Measurements from ENCODE around the gene CFAP99. TPM values are rescaled to one million over a fixed set of nuclear protein-coding genes. Genes with fewer than 3 reads are reported as not detected.
"Not testable (repeated sequence)": the region's sequence is repeated elsewhere in the genome, so short reads cannot be mapped to it uniquely, and the experiment has no call there.

CFAP99 gene
- total RNA-seq, 1 donor from 2014 or later = not detected

GRCh38 chr4:2423066-2423465 is 4.3 kb downstream of the CFAP99 start:
- H3K36me3 Mint-ChIP-seq (ENCODE audit: low read depth) = no peaks in the 10 kb centered on the region
- no peak overlapping the region for H3K4me3 Mint-ChIP-seq
- H3K4me1 Mint-ChIP-seq = peaks cover 13% of the 10 kb centered on the region
- intact Hi-C loops (cut with micrococcal nuclease) = no loop called here
- peaks cover 36% of the 10 kb centered on the region for H3K27me3 Mint-ChIP-seq
- H3K27ac Mint-ChIP-seq = no peak overlapping the region
- no peak for DNase-seq
- no peaks in the 10 kb centered on the region for H3K9me3 Mint-ChIP-seq

- H3K9me3 Mint-ChIP-seq = no peaks in the 10 kb centered on the region
- H3K36me3 Mint-ChIP-seq (ENCODE audit: low read depth) = no peaks in the 10 kb centered on the region
- H3K4me3 Mint-ChIP-seq = no peak overlapping the region
- peaks cover 36% of the 10 kb centered on the region for H3K27me3 Mint-ChIP-seq
- no peak overlapping the region for H3K27ac Mint-ChIP-seq
- H3K4me1 Mint-ChIP-seq = peaks cover 13% of the 10 kb centered on the region
- DNase-seq = no peak
- intact Hi-C loops (cut with micrococcal nuclease) = no loop called here
These were observed 4.9 kb downstream of the CFAP99 start for GRCh38 chr4:2423695-2424094.

- Mint-ChIP-seq H3K4me3 (no peak overlapping the region), H3K27ac (no peak overlapping the region), H3K9me3 (no peaks in the 10 kb centered on the region), H3K27me3 (peaks cover 30% of the 10 kb centered on the region), H3K36me3 (ENCODE audit: low read depth) (no peaks in the 10 kb centered on the region), H3K4me1 (peaks cover 7% of the 10 kb centered on the region)
- intact Hi-C loops (cut with micrococcal nuclease) = no loop called here
- no peak for DNase-seq
These were observed 5.8 kb downstream of the CFAP99 start for GRCh38 chr4:2424581-2424980.

GRCh38 chr4:2425386-2426068 is 6.8 kb downstream of the CFAP99 start:
- Mint-ChIP-seq H3K27ac (no peak overlapping the region), H3K9me3 (no peaks in the 10 kb centered on the region), H3K4me3 (no peak overlapping the region), H3K4me1 (no peaks in the 10 kb centered on the region), H3K27me3 (peaks cover 21% of the 10 kb centered on the region), H3K36me3 (ENCODE audit: low read depth) (no peaks in the 10 kb centered on the region)
- intact Hi-C loops (cut with micrococcal nuclease) = no loop called here
- no peak for DNase-seq

- Mint-ChIP-seq H3K27me3 (peaks cover 16% of the 10 kb centered on the region), H3K9me3 (no peaks in the 10 kb centered on the region), H3K4me3 (no peak overlapping the region), H3K36me3 (ENCODE audit: low read depth) (no peaks in the 10 kb centered on the region), H3K4me1 (no peaks in the 10 kb centered on the region), H3K27ac (no peak overlapping the region)
- DNase-seq = no peak
- intact Hi-C loops (cut with micrococcal nuclease) = no loop called here
These were observed 7.3 kb downstream of the CFAP99 start for GRCh38 chr4:2426069-2426397.

- H3K4me1 Mint-ChIP-seq = no peaks in the 10 kb centered on the region
- H3K9me3 Mint-ChIP-seq = no peaks in the 10 kb centered on the region
- no peak overlapping the region for H3K27ac Mint-ChIP-seq
- DNase-seq = no peak
- no peak overlapping the region for H3K4me3 Mint-ChIP-seq
- intact Hi-C loops (cut with micrococcal nuclease) = no loop called here
- H3K27me3 Mint-ChIP-seq = peaks cover 11% of the 10 kb centered on the region
- H3K36me3 Mint-ChIP-seq (ENCODE audit: low read depth) = no peaks in the 10 kb centered on the region
These were observed 8.0 kb downstream of the CFAP99 start for GRCh38 chr4:2426711-2427275.

- intact Hi-C loops (cut with micrococcal nuclease) = no loop called here
- Mint-ChIP-seq H3K9me3 (no peaks in the 10 kb centered on the region), H3K36me3 (ENCODE audit: low read depth) (no peaks in the 10 kb centered on the region), H3K4me3 (no peak overlapping the region), H3K4me1 (no peaks in the 10 kb centered on the region), H3K27ac (no peak overlapping the region), H3K27me3 (peaks cover 5% of the 10 kb centered on the region)
- no peak for DNase-seq
These were observed 8.9 kb downstream of the CFAP99 start for GRCh38 chr4:2427383-2428334.

GRCh38 chr4:2428496-2429213 is 9.9 kb downstream of the CFAP99 start:
- no peak overlapping the region for H3K27ac Mint-ChIP-seq
- no peaks in the 10 kb centered on the region for H3K4me1 Mint-ChIP-seq
- no peak for DNase-seq
- H3K36me3 Mint-ChIP-seq (ENCODE audit: low read depth) = no peaks in the 10 kb centered on the region
- peaks cover 4% of the 10 kb centered on the region for H3K27me3 Mint-ChIP-seq
- intact Hi-C loops (cut with micrococcal nuclease) = no loop called here
- H3K9me3 Mint-ChIP-seq = no peaks in the 10 kb centered on the region
- no peak overlapping the region for H3K4me3 Mint-ChIP-seq

GRCh38 chr4:2429945-2430757 is 11.4 kb downstream of the CFAP99 start:
- H3K4me1 Mint-ChIP-seq; intact Hi-C loops (cut with micrococcal nuclease); H3K27ac Mint-ChIP-seq; H3K27me3 Mint-ChIP-seq; H3K9me3 Mint-ChIP-seq; DNase-seq; H3K4me3 Mint-ChIP-seq; H3K36me3 Mint-ChIP-seq (ENCODE audit: low read depth): not testable (repeated sequence)

GRCh38 chr4:2432004-2432403 is 13.2 kb downstream of the CFAP99 start:
- Mint-ChIP-seq H3K36me3 (ENCODE audit: low read depth) (no peaks in the 10 kb centered on the region), H3K9me3 (no peaks in the 10 kb centered on the region), H3K4me1 (no peaks in the 10 kb centered on the region), H3K4me3 (no peak overlapping the region), H3K27ac (no peak overlapping the region), H3K27me3 (peaks cover 4% of the 10 kb centered on the region)
- intact Hi-C loops (cut with micrococcal nuclease) = no loop called here
- DNase-seq = no peak

- DNase-seq = no peak
- Mint-ChIP-seq H3K36me3 (ENCODE audit: low read depth) (no peaks in the 10 kb centered on the region), H3K9me3 (no peaks in the 10 kb centered on the region), H3K4me3 (no peak overlapping the region), H3K27me3 (peaks cover 4% of the 10 kb centered on the region), H3K4me1 (no peaks in the 10 kb centered on the region), H3K27ac (no peak overlapping the region)
- intact Hi-C loops (cut with micrococcal nuclease) = no loop called here
These were observed 14.3 kb downstream of the CFAP99 start for GRCh38 chr4:2432991-2433530.

GRCh38 chr4:2433609-2434350 is 15.0 kb downstream of the CFAP99 start:
- no peak for DNase-seq
- no peaks in the 10 kb centered on the region for H3K9me3 Mint-ChIP-seq
- intact Hi-C loops (cut with micrococcal nuclease) = no loop called here
- H3K36me3 Mint-ChIP-seq (ENCODE audit: low read depth) = no peaks in the 10 kb centered on the region
- no peak overlapping the region for H3K4me3 Mint-ChIP-seq
- H3K4me1 Mint-ChIP-seq = no peaks in the 10 kb centered on the region
- H3K27me3 Mint-ChIP-seq = peaks cover 4% of the 10 kb centered on the region
- H3K27ac Mint-ChIP-seq = no peak overlapping the region

Data from activated CD4-positive, alpha-beta T cell treated with anti-CD3 and anti-CD28 coated beads, Interleukin-2, amount 10 ng/mL, durations not matched to agents 24 days and 14 days (primary cell).